Ramos (cell line): Measurements from ENCODE around the gene ABCB10.
"Not testable (repeated sequence)": the region's sequence is repeated elsewhere in the genome, so short reads cannot be mapped to it uniquely, and the experiment has no call there.

Source experiments
- in situ Hi-C: fragments of 300-500 bp; cut with MboI; formaldehyde crosslinking; loops from one replicate; pipeline ENCODE4 v1.14.3; 2022; ENCODE audit warnings: low sequenced_read_pairs; ENCODE audit not compliant: unreplicated experiment

The ABCB10 gene

DNA sequence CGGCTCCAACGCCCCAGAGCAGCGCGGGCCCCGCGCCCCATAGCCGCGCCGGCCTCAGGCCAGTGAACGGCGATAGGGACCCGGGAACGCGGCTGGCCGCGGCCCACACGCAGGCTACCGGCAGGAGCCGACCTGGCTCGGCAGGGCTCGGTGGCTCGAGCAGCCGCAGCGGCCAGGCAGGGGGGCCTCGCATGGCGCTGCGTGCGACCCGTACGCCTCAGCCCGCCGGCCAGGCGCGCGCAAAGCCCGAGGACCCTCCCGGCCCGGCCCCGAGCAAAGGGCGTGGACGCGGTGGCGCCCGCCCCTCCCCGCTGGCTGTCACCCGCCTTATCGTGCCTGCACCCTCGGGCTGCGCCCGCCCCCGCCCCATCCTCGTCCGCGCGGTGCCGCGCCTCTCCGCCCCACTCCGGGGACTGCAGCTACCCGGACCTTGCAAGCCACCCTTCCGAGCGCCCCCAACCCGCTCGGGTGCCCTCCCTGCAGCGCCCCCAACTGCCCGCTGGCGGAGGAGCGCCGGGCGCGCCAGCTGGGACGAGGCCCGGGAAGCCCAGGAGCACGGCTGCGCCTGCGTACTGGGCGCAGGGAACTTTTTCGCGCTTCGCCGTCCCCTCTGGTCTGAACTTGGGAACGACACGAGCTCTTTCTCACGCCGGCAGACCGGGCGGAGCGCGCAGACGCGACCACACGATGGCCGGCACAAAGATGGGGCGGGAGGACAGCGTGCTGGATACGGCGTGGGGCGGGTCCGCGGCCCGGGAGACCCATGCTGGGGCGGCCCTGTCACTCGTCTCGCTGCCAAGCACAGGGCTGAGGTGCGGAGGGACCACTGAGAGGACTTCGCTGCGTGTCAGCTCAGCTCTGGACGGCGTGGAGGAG is at the start of gene ABCB10:
TSS of gene ABCB10 (minus strand) at position 248 of the 876 bp plus-strand sequence. CDS start at position 193, 55 bp downstream.
- in situ Hi-C loops: no loop called here

DNA sequence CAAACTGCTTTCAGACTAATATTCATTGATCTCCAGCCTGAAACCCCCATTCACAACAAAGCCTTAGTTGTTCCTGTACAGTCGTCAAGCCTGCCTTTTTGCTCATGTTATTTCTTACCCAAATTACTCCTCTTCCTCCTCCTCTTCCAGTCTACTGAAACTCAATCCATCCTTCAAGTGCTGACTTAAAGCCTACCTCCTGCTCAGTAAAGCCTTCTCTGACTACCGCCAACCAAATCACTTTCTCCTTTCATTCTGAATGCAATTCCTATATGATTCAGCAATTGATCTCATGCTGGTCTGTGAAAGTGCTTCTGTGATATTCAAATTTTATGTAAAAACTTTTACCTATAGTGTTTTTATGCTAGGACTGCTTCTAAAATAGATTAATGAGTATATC is 48.9 kb upstream of the ABCB10 start:
- in situ Hi-C loops: no loop called here

GRCh38 chr1:229603371-229604005 is 45.0 kb upstream of the ABCB10 start:
- in situ Hi-C loops: no loop called here

DNA sequence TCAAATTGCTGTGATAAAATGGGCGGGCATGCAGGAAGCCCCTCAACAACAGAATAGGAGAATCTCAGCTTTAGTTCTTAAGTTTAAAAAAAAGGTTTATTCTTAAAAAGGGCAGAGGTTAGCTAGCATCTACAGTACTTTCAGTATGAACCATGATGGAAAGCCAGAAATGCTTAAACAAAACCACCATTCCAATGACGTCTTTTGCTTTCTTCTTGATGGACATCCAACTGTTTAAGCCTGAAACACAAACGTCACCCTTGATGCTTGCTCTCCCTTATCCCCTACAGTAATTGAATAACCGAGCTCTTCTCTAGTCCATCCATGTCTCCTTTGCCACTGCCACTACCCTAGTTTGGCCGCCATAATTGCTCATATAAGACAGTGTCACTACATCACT is 41.7 kb upstream of the ABCB10 start:
- in situ Hi-C loops: no loop called here

- in situ Hi-C loops: no loop called here
These were observed 40.9 kb upstream of the ABCB10 start for GRCh38 chr1:229599218-229599954.

- in situ Hi-C loops: no loop called here
These were observed 39.4 kb upstream of the ABCB10 start for GRCh38 chr1:229597877-229598276.

- in situ Hi-C loops: no loop called here
These were observed 38.6 kb upstream of the ABCB10 start for GRCh38 chr1:229596925-229597699.

- in situ Hi-C loops: not testable (repeated sequence)
These were observed 37.4 kb upstream of the ABCB10 start for GRCh38 chr1:229595876-229596275.

GRCh38 chr1:229594227-229595008 is 35.9 kb upstream of the ABCB10 start:
- in situ Hi-C loops: no loop called here

DNA sequence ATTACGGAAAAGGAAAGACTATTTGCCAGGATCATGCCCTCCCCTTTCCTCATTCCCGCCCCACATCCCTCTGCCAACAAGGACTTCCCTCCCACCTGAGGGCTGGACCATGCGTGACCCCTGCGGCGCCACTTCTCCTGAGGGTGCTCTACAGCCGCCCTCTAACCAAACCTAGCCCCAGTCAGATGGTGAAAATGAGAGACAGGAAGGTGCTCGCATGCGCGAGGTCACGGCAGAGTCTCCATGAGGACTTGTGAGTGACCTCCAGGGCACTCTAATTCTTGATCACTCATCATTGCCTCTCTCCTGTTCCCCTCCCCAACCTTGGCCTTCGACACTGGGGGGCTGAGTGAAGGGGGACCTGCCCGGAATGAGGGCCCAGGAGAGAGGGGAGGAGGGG is 35.3 kb upstream of the ABCB10 start:
- in situ Hi-C loops: no loop called here

- in situ Hi-C loops: no loop called here
These were observed 31.6 kb upstream of the ABCB10 start for GRCh38 chr1:229590119-229590518.

DNA sequence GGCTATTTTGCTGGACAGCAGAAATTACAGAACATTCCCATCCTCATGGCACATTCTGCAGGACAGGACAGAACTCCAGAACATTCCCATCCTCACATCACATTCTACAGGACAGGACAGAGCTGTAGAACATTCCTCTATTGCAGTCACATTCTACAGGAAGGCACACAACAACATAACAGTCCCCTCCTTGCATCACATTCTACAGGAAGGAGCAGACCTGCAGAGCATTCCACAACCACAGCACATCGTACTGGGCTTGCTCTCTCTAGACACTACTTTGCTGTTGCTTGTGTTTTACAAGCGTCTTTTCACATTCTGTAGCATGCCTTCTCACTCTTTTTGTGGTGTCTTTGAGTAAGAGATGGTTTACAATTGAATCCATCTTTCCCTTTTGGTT is 26.8 kb upstream of the ABCB10 start:
- in situ Hi-C loops: no loop called here

DNA sequence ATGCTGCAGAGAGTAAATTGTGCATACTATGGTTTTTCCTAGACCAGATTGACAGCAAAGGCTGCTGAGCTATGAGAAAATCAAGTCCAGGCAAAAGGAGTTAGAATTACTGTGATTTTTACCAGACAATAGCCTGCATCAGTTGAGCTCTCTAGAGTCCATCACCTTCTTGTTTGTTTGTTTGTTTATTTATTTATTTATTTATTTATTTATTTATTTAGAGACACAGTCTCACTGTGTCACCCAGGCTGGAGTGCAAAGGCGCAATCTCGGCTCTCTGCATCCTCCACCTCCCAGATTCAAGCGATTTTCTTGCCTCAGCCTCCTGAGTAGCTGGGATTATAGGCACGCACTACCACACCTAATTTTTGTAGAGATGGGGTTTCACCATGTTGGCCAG is 24.2 kb upstream of the ABCB10 start:
- in situ Hi-C loops: no loop called here

- in situ Hi-C loops: no loop called here
These were observed 23.6 kb upstream of the ABCB10 start for GRCh38 chr1:229582011-229582694.

DNA sequence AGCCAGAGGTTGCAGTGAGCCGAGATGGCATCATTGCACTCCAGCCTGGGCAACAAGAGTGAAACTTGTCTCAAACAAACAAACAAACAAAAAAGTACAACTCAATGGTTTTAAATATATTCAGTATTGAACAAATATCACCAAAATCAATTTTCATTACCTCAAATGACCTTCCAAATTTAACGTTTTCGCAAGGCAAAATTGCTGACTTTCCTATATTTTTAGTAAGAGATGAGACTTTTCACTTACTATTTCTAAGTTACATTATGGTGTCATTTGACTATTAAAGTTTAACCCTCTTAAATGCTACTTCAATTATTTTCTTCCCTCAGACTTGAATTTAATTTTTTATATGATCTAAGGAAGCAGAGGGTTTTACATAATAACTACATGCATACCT is 23.0 kb upstream of the ABCB10 start:
- in situ Hi-C loops: no loop called here

DNA sequence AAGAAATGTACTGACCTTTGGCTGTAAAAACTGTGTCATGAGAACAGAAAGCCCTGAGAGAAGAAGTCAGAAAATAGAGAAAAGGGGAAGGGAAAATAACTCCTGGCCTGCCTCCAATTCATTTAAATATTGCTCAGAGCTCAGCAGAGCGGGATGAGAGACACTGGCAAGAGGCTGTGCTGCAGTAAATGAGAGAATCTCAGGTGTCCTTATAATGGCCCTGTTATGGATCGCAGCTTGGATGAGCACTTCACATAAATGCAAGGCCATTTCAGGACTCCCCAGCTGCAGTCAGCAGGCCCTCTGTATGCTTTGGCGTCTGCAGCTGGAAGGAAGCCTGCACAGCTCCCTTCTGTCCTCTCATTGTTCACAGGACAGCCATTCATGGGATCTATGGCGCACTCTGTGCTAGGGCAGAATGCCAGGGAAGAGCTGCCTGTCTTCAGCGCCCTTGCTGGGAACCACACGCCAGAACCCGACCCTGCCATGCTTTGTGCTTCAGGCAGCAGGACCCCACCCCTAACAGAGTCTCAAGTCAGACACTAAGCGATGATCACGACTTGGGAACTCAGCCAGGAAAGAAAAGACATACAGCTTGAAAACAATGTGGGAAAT is 20.7 kb upstream of the ABCB10 start:
- in situ Hi-C loops: no loop called here

- in situ Hi-C loops: no loop called here
These were observed 19.9 kb upstream of the ABCB10 start for GRCh38 chr1:229578168-229579058.
